ENCODE measurements around the gene HBM.
A peak's percentile ranks its signal among the peaks of the same experiment; 100 is the strongest.

HBM gene

DNA sequence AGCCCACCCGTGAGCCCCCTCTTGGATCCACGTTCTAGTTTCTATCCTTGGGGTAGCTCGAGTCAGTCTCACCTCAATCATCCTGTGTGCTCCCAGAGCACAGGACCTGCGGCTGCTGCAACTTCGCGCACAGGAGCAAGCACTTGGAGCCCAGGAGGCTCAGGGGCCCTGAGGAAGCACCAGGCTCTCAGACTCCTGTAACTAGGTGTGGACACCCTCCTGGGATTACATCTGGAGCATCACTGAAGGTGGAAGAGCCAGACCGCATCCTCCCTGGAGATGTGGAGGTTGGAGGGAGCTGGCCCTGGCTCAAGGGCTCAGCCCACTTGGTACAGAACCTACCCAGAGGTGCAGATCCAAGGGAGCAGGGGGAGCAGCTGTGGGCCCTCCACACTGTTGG, 17.2 kb downstream of the HBM start:
- TF ChIP-seq, protein P1, sequence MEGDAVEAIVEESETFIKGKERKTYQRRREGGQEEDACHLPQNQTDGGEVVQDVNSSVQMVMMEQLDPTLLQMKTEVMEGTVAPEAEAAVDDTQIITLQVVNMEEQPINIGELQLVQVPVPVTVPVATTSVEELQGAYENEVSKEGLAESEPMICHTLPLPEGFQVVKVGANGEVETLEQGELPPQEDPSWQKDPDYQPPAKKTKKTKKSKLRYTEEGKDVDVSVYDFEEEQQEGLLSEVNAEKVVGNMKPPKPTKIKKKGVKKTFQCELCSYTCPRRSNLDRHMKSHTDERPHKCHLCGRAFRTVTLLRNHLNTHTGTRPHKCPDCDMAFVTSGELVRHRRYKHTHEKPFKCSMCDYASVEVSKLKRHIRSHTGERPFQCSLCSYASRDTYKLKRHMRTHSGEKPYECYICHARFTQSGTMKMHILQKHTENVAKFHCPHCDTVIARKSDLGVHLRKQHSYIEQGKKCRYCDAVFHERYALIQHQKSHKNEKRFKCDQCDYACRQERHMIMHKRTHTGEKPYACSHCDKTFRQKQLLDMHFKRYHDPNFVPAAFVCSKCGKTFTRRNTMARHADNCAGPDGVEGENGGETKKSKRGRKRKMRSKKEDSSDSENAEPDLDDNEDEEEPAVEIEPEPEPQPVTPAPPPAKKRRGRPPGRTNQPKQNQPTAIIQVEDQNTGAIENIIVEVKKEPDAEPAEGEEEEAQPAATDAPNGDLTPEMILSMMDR (IDR thresholded peaks at IDR 0.05; ENCODE audit: low read depth, low read length) = no peak
- no peak for DNase-seq
- peaks cover 22% of the 10 kb centered on the region for H3K36me3 ChIP-seq
- no peak overlapping the region for H3K4me3 ChIP-seq (ENCODE audit: low read depth, low read length)
- H3K27me3 ChIP-seq (ENCODE audit: insufficient read depth, low read depth, severe bottlenecking) = no peaks in the 10 kb centered on the region
- H3K9me3 ChIP-seq (ENCODE audit: severe bottlenecking) = no peaks in the 10 kb centered on the region
- H3K27ac ChIP-seq = no peak overlapping the region

DNA sequence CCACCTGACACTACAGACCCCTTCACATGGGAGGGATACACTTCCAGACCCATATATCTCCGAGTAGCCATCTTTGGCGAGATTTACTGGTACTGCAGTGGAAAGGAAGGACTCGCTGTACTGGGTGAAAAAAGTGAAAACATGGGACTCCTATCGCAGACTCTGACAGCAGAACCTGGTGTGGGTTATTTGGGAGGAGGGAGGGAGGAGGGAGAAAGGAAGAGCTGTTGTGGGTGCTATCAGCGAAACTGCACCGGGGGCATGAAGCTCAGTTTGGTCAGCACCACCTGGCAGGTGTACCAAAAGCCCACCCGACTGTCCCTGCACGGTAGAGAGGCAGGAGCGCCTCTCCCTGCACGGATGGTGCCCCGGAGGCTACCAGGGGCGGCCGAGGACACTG, 19.4 kb downstream of the HBM start:
- TF ChIP-seq, protein P1 (IDR thresholded peaks at IDR 0.05; ENCODE audit: low read depth, low read length) = no peak
- H3K27ac ChIP-seq = no peak overlapping the region
- H3K9me3 ChIP-seq (ENCODE audit: severe bottlenecking) = no peaks in the 10 kb centered on the region
- no peak for DNase-seq
- H3K36me3 ChIP-seq = peaks cover 41% of the 10 kb centered on the region
- no peaks in the 10 kb centered on the region for H3K27me3 ChIP-seq (ENCODE audit: insufficient read depth, low read depth, severe bottlenecking)
- H3K4me3 ChIP-seq (ENCODE audit: low read depth, low read length) = no peak overlapping the region

DNA sequence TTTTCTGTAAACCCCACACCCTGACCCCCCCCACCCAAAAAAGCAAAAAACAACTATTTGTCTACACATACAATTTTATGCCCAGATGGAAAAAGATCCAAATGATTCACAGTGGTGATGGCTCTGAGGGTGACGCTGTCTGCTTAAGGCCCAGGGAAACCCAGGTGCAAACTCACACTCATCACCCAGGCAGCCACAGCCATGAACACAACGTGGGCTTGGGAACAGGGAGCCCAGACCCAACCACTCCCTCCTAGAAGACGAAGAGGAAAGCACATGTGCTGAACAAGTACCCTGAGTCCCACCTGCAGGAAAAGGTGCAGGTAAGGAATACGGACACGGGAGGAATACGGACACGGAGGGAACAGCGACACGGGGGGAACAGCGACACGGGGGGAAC, 19.9 kb downstream of the HBM start:
- TF ChIP-seq, protein P1 (IDR thresholded peaks at IDR 0.05; ENCODE audit: low read depth, low read length) = no peak
- no peaks in the 10 kb centered on the region for H3K27me3 ChIP-seq (ENCODE audit: insufficient read depth, low read depth, severe bottlenecking)
- no peaks in the 10 kb centered on the region for H3K9me3 ChIP-seq (ENCODE audit: severe bottlenecking)
- no peak for DNase-seq
- H3K4me3 ChIP-seq (ENCODE audit: low read depth, low read length) = no peak overlapping the region
- H3K27ac ChIP-seq = no peak overlapping the region
- H3K36me3 ChIP-seq = peaks cover 46% of the 10 kb centered on the region

DNA sequence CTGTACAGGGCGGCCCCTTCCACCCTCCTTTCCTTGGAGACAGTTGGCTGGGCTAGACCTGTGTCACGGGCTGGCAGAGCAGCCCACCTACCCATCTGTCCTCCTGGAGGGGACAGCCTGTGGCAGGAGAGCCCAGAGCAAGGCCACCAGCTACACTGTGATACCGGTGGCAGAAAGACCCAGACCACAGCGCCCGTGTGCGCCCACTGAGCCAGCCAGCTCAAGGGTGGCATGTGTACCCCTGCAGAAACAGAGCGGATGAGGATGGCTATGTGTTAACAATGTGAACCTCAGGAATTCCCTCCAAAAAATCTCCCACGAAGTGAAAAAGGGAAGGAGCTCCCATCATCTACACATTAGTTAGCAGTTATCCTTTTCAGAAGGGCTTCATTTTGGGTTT, 21.6 kb downstream of the HBM start:
- Histone ChIP-seq H3K9me3 (ENCODE audit: severe bottlenecking) (no peaks in the 10 kb centered on the region), H3K4me3 (ENCODE audit: low read depth, low read length) (no peak overlapping the region), H3K27me3 (ENCODE audit: insufficient read depth, low read depth, severe bottlenecking) (no peaks in the 10 kb centered on the region), H3K36me3 (peaks cover 62% of the 10 kb centered on the region), H3K27ac (no peak overlapping the region)
- TF ChIP-seq, protein P1 (IDR thresholded peaks at IDR 0.05; ENCODE audit: low read depth, low read length) = no peak
- no peak for DNase-seq

DNA sequence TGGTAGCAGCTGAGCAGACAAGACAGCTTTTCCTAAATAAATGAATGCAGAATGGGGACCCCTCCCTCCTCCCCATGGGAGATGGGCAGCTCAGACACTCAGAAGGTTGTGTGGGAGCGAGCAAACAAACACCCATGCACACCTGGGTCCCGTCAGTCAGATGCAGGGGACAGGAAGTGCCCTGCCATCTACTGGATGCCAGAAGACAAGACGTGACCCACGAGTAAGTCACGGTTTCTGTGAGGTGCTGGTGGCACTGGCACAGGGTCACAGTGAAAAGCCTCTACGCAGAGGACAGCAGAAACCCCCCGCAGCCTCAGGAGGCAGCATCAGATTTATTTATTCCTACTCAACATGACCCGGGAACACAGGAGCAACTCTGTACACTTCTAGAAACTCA, 22.9 kb downstream of the HBM start:
- Histone ChIP-seq H3K4me3 (ENCODE audit: low read depth, low read length) (no peak overlapping the region), H3K9me3 (ENCODE audit: severe bottlenecking) (no peaks in the 10 kb centered on the region), H3K27ac (no peak overlapping the region), H3K27me3 (ENCODE audit: insufficient read depth, low read depth, severe bottlenecking) (no peaks in the 10 kb centered on the region), H3K36me3 (peaks cover 75% of the 10 kb centered on the region)
- TF ChIP-seq, protein P1 (IDR thresholded peaks at IDR 0.05; ENCODE audit: low read depth, low read length) = peak; percentile 61
- peak; percentile 32 for DNase-seq

DNA sequence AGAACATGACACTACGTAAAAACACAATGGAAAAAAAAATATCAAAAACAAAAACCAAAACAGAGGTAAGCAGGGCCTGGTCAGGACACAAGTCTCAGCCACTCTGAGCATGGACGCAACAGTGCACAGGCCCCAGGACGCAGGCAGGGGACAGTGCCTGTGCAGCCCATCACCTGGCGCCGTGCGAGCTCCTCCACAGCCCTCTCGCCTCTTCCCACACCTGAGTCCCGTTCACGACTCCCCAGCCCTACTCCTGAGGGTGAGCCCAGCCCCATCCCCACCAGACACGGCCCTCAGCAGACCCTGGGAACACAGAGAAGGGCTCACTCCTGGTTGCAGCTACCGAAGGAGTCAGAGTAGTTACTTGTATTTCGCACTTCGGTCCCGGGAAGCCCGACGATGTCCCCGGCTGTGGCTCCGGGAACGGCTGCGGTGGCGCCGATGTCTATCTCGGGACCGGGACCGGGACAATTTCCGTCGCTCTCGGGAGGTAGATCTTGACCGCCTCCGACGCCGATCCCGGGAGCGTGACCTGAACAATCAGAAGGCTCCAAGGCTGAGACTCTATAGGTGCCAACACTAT, 23.9 kb downstream of the HBM start:
- H3K36me3 ChIP-seq = peaks cover 80% of the 10 kb centered on the region
- H3K9me3 ChIP-seq (ENCODE audit: severe bottlenecking) = no peaks in the 10 kb centered on the region
- TF ChIP-seq, protein P1 (IDR thresholded peaks at IDR 0.05; ENCODE audit: low read depth, low read length) = no peak

More for the DNA sequence above, 23.9 kb downstream of the HBM start:
- Histone ChIP-seq H3K4me3 (ENCODE audit: low read depth, low read length) (no peak overlapping the region), H3K27ac (no peak overlapping the region), H3K27me3 (ENCODE audit: insufficient read depth, low read depth, severe bottlenecking) (no peaks in the 10 kb centered on the region)
- DNase-seq = no peak
